Peyer's patch (tissue), 4 donors: ENCODE results near the gene DYRK1A. TPM values are rescaled to one million over a fixed set of nuclear protein-coding genes. Genes with fewer than 3 reads are reported as not detected.

Experiments
- DNase-seq, 3 donors: peaks; one replicate each; pipeline ENCODE4 v3.0.0-alpha.2; 2017 to 2019
- H3K27ac ChIP-seq, 4 donors: fragments of 200-600 bp; sonication (generic); one replicate each; pipeline ENCODE4 v1.5.1; 2016 to 2019
- H3K27me3 ChIP-seq, 2 donors: fragments of 200-600 bp; sonication (generic); one replicate each; pipeline ENCODE4 v1.5.1; 2019
- H3K36me3 ChIP-seq, 3 donors: fragments of 200-600 bp; sonication (generic); one replicate each; pipeline ENCODE4 v1.5.1; 2016 to 2019
- H3K4me1 ChIP-seq, 4 donors: fragments of 200-600 bp; sonication (generic); one replicate each; pipeline ENCODE4 v1.5.1; 2016 to 2019
- H3K4me3 ChIP-seq, 4 donors: fragments of 200-600 bp; sonication (generic); 1 replicate in 3 of 4; 2 replicates in 1 of 4; pipeline ENCODE4 v1.5.1; 2016 to 2019; ENCODE audit warnings: mild to moderate bottlenecking in 1 of 4
- H3K9me3 ChIP-seq, 4 donors: fragments of 200-600 bp; sonication (generic); one replicate each; pipeline ENCODE4 v1.5.1; 2016 to 2019; ENCODE audit warnings: mild to moderate bottlenecking in 1 of 4
- CTCF ChIP-seq, 6 experiments: fragments of 450-650 bp in 4 of 6; fragments of 200-600 bp in 2 of 6; sonication (generic) in 1 of 6; IDR thresholded peaks; one replicate each; pipeline ENCODE4 v1.5.1; 2017 to 2019; ENCODE audit warnings: antibody characterized with exemption in 6 of 6, mild to moderate bottlenecking in 3 of 6, moderate library complexity in 1 of 6
- POLR2A ChIP-seq, 2 donors: fragments of 450-650 bp; IDR thresholded peaks; one replicate each; pipeline ENCODE4 v1.5.1; 2017; ENCODE audit warnings: antibody characterized with exemption in 2 of 2, mild to moderate bottlenecking in 2 of 2, moderate library complexity in 2 of 2
- total RNA-seq, 4 donors: library from RNA; depleted of rRNA; stranded (reverse); fragments of >200 nt; gene quantifications; one replicate each; pipeline ENCODE4 v1.1.0, GENCODE V29; 2016

Gene DYRK1A
- total RNA-seq, 4 donors from 2014 or later: 68.8 to 133 (median 81.3) TPM

- no peaks in the 10 kb centered on the region for H3K36me3 ChIP-seq
- no peak for DNase-seq
- no peaks in the 10 kb centered on the region for H3K27me3 ChIP-seq
- H3K9me3 ChIP-seq: no peaks in the 10 kb centered on the region
- TF ChIP-seq POLR2A (IDR thresholded peaks at IDR 0.05) (no peak), CTCF (IDR thresholded peaks at IDR 0.05) (no peak)
- H3K4me3 ChIP-seq: no peak overlapping the region
- H3K4me1 ChIP-seq: no peaks in the 10 kb centered on the region
- no peak overlapping the region for H3K27ac ChIP-seq
Measured at GRCh38 chr21:37571442-37571841, 204.9 kb downstream of the DYRK1A start.

DNA sequence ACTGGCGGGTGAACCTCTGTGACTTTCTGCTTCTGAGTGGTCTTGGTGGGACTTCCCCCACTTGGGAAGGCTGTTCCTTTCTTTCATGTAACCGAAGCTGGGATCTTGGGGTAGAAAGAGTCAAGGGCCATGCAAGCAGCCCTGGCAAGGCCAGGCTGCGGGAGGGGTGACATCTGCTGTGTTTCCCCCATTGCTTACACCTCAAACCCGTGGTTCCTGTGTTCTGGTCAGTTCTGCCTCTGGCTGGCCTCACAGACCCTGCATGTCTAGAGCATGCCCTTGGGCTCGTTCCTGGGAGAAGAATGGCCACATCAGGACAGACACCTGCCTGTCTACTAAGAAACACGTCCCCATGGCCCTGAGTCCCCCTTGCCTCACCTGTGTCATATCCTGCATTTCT is 207.7 kb downstream of the DYRK1A start:
- H3K36me3 ChIP-seq: no peaks in the 10 kb centered on the region
- no peaks in the 10 kb centered on the region for H3K27me3 ChIP-seq
- no peak for DNase-seq
- peaks cover 0 to 8% (median 2%) of the 10 kb centered on the region in 4 donors for H3K9me3 ChIP-seq
- H3K4me3 ChIP-seq: no peak overlapping the region
- H3K27ac ChIP-seq: no peak overlapping the region
- no peak for TF ChIP-seq CTCF (IDR thresholded peaks at IDR 0.05)
- H3K4me1 ChIP-seq: no peaks in the 10 kb centered on the region

DNA sequence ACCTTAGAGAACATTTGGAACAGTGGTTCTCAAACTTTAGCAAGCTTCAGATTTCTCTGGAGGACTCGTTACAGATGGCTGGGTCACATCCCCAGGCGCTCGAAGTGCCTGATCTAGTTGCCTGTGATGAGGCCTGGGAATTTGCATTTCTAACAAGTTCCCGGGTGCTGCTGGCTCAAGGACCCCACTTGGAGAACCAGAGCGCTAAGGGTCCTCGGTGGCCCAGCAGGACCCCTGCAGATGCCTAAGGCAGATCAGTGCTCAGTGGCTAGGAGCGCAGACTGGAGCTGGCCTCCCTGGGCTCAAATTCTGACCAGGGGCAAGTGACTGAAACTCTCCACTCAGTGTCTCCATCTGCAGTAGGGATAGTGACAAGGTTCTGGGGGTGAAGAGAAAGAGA is 208.2 kb downstream of the DYRK1A start:
- H3K27me3 ChIP-seq: no peaks in the 10 kb centered on the region
- no peak overlapping the region for H3K27ac ChIP-seq
- H3K4me3 ChIP-seq: no peak overlapping the region
- no peaks in the 10 kb centered on the region for H3K4me1 ChIP-seq
- TF ChIP-seq POLR2A (IDR thresholded peaks at IDR 0.05) (no peak), CTCF (IDR thresholded peaks at IDR 0.05) (no peak)
- H3K9me3 ChIP-seq: peaks cover 0 to 8% (median 2%) of the 10 kb centered on the region in 4 donors
- no peak for DNase-seq
- no peaks in the 10 kb centered on the region for H3K36me3 ChIP-seq

DNA sequence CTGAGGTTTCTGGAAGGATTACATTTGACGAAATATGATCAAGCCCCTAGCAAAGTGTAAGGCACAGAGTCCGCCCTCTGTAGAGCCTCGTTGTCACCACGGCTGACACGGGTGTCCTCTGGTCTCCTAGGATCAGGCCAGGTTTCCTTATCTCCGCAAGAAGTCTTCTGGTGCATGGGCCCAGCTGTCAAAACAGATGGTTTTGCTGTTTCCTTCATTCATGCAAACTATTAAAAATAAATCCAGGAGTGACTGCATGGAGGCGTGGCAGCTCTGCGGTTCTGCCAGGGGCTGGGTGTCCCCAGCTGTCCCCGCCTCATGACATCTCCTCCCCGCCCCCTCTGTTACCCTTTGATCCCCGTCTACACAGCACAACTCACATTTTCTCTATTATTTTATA is 209.0 kb downstream of the DYRK1A start:
- no peaks in the 10 kb centered on the region for H3K4me1 ChIP-seq
- H3K27ac ChIP-seq: no peak overlapping the region
- TF ChIP-seq POLR2A (IDR thresholded peaks at IDR 0.05) (no peak), CTCF (IDR thresholded peaks at IDR 0.05) (no peak)
- no peaks in the 10 kb centered on the region for H3K36me3 ChIP-seq
- H3K9me3 ChIP-seq: peaks cover 0 to 8% (median 2%) of the 10 kb centered on the region in 4 donors
- H3K4me3 ChIP-seq: no peak overlapping the region
- no peak for DNase-seq
- H3K27me3 ChIP-seq: no peaks in the 10 kb centered on the region

Other genes with a start within 250 kb of the DYRK1A start
- gene VPS26C, start 99.4 kb upstream of the DYRK1A start, total RNA-seq: 10 to 100 TPM; 62.7 to 79.8 (median 76.4) TPM